OCI-LY1 (cell line): ENCODE measurements around the gene STK32C.

Experiments used
- H2AFZ ChIP-seq: fragments of 200-600 bp; sonication (generic), shearing (Covaris generic); 2 replicates; pipeline ENCODE4 v1.6.0; 2014; ENCODE audit warnings: antibody characterized with exemption, mild to moderate bottlenecking, low read length
- H3F3A ChIP-seq: fragments of 200-600 bp; sonication (generic), shearing (Covaris generic); 2 replicates; pipeline ENCODE4 v1.6.0; 2014; ENCODE audit warnings: mild to moderate bottlenecking, antibody characterized with exemption, low read length, moderate library complexity; ENCODE audit not compliant: insufficient read depth
- H3K27ac ChIP-seq: fragments of 200-600 bp; sonication (generic); 2 replicates; pipeline ENCODE4 v1.5.1; 2014; ENCODE audit warnings: low read length, mixed run types, mild to moderate bottlenecking, low read depth; ENCODE audit not compliant: poor library complexity, severe bottlenecking
- H3K27me3 ChIP-seq: fragments of 200-600 bp; sonication (generic); 2 replicates; pipeline ENCODE4 v1.6.0; 2014; ENCODE audit warnings: antibody characterized with exemption, mild to moderate bottlenecking, low read length, moderate library complexity; ENCODE audit not compliant: insufficient read depth
- H3K36me3 ChIP-seq: fragments of 200-600 bp; sonication (generic); 2 replicates; pipeline ENCODE4 v1.6.1; 2014; ENCODE audit warnings: mild to moderate bottlenecking, antibody characterized with exemption, low read length, moderate library complexity, mixed read lengths; ENCODE audit not compliant: insufficient read depth
- H3K4me1 ChIP-seq: fragments of 200-600 bp; sonication (generic); 2 replicates; pipeline ENCODE4 v1.5.1; 2014; ENCODE audit warnings: mild to moderate bottlenecking, low read length, moderate library complexity; ENCODE audit not compliant: insufficient read depth, severe bottlenecking
- H3K4me2 ChIP-seq: fragments of 200-600 bp; sonication (generic), shearing (Covaris generic); 2 replicates; pipeline ENCODE4 v1.6.1; 2014; ENCODE audit warnings: low read length
- H3K4me3 ChIP-seq: fragments of 200-600 bp; sonication (generic); 2 replicates; pipeline ENCODE4 v1.5.1; 2014; ENCODE audit warnings: low read length, low read depth, mild to moderate bottlenecking, mixed read lengths; ENCODE audit not compliant: poor library complexity, severe bottlenecking
- H3K79me2 ChIP-seq: fragments of 200-600 bp; shearing (Covaris generic); 2 replicates; pipeline ENCODE4 v1.6.1; 2016; ENCODE audit warnings: mixed run types, low read length, mixed read lengths; ENCODE audit not compliant: insufficient read depth
- H3K9ac ChIP-seq: fragments of 200-600 bp; sonication (generic), shearing (Covaris generic); 2 replicates; pipeline ENCODE4 v1.6.1; 2014; ENCODE audit warnings: mild to moderate bottlenecking, low read length, mixed read lengths
- H3K9me2 ChIP-seq: fragments of 200-600 bp; sonication (generic), shearing (Covaris generic); 2 replicates; pipeline ENCODE4 v1.6.1; 2014; ENCODE audit warnings: low read depth, mild to moderate bottlenecking, low read length, mixed read lengths
- H3K9me3 ChIP-seq: fragments of 200-600 bp; shearing (Covaris generic); 2 replicates; pipeline ENCODE4 v1.6.1; 2014; ENCODE audit warnings: low read length, mixed read lengths
- H4K20me1 ChIP-seq: fragments of 200-600 bp; sonication (generic), shearing (Covaris generic); 2 replicates; pipeline ENCODE4 v1.6.0; 2016; ENCODE audit warnings: mild to moderate bottlenecking, low read length; ENCODE audit not compliant: insufficient read depth
- EZH2 ChIP-seq: fragments of 200-600 bp; sonication (generic), shearing (Covaris generic); IDR thresholded peaks from 2 replicates; pipeline ENCODE4 v1.8.0; 2017; ENCODE audit warnings: borderline replicate concordance, mixed run types, mild to moderate bottlenecking, antibody characterized with exemption, low read length, moderate library complexity, mixed read lengths
- TF ChIP-seq, protein P1 (sequence below): fragments of 200-600 bp; sonication (generic), shearing (Covaris generic); IDR thresholded peaks from 2 replicates; pipeline ENCODE4 v1.5.1; 2017; ENCODE audit warnings: mild to moderate bottlenecking, antibody characterized with exemption, low read length, moderate library complexity, mixed read lengths

The STK32C gene

DNA sequence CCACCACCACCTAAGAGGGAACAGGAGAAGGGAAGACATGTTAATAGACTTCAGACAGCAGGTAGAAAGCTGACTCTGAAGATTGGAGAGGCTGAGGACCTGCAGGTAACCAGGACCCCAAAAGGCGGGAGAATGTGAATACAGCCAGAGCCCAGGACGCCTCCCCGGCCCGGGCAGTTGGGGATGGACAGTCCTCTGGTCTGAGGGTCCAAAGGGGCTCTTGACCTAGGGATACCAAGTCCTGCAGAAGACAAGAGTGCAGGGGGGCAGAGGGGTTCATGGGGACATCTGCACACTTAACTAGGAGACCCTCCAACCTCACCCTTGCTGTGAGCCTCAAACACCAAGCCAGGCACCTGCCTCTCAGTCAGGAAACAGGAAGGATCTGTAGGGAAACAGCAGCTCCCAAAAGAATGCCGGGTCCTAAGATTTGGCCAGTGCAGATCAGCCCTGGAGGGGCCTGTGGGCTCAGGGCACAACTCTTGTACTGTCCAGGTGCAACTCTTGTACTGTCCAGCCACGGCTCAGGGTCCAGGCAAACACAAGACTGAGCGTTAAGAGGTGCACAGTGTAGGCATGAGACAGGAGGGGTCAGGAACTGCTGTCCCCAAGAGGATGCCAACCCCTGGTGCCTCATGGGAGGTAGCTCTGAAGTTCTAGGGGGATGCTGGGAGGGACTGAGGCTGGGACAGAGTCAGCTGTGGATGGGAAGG lies 2.3 kb upstream of the STK32C start:
- Histone ChIP-seq H3K4me1 (no peaks in the 10 kb centered on the region), H3K4me2 (no peak overlapping the region), H3F3A (no peaks in the 10 kb centered on the region), H3K4me3 (no peak overlapping the region), H3K79me2 (no peaks in the 10 kb centered on the region), H3K27ac (no peak overlapping the region), H3K36me3 (no peaks in the 10 kb centered on the region), H3K9me2 (no peaks in the 10 kb centered on the region), H3K9me3 (no peaks in the 10 kb centered on the region), H4K20me1 (no peaks in the 10 kb centered on the region), H3K9ac (no peak overlapping the region), H2AFZ (no peak overlapping the region), H3K27me3 (no peaks in the 10 kb centered on the region)
- no peak for TF ChIP-seq EZH2
- TF ChIP-seq, protein P1, sequence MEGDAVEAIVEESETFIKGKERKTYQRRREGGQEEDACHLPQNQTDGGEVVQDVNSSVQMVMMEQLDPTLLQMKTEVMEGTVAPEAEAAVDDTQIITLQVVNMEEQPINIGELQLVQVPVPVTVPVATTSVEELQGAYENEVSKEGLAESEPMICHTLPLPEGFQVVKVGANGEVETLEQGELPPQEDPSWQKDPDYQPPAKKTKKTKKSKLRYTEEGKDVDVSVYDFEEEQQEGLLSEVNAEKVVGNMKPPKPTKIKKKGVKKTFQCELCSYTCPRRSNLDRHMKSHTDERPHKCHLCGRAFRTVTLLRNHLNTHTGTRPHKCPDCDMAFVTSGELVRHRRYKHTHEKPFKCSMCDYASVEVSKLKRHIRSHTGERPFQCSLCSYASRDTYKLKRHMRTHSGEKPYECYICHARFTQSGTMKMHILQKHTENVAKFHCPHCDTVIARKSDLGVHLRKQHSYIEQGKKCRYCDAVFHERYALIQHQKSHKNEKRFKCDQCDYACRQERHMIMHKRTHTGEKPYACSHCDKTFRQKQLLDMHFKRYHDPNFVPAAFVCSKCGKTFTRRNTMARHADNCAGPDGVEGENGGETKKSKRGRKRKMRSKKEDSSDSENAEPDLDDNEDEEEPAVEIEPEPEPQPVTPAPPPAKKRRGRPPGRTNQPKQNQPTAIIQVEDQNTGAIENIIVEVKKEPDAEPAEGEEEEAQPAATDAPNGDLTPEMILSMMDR = no peak

DNA sequence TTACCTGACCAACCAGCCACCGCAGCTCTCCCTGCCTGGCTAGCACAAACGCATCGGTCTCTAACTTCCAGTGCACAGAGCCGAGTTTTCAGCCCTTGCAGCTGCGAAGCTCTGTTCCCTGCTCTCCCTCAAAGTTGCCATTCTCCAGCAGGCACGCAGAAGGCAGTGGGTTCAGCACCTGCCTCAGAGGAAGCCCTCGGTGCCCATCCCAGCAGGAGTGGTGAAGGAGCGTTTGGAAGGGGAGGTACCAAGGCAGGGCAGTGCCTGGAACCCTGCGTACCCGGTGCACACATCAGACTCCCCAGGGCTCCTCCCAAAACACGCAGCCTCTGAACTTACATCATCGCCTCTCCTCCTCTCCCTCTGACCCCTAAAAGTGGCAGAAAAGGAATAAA lies 1.7 kb upstream of the STK32C start:
- Histone ChIP-seq H3K9me3 (no peaks in the 10 kb centered on the region), H3K4me1 (no peaks in the 10 kb centered on the region), H3K4me2 (no peak overlapping the region), H3K36me3 (no peaks in the 10 kb centered on the region), H3K9ac (no peak overlapping the region), H3K79me2 (no peaks in the 10 kb centered on the region), H3K9me2 (no peaks in the 10 kb centered on the region), H4K20me1 (no peaks in the 10 kb centered on the region), H2AFZ (no peak overlapping the region), H3F3A (no peaks in the 10 kb centered on the region), H3K27me3 (no peaks in the 10 kb centered on the region), H3K4me3 (no peak overlapping the region), H3K27ac (no peak overlapping the region)
- no peak for TF ChIP-seq EZH2
- TF ChIP-seq, protein P1 = no peak

DNA sequence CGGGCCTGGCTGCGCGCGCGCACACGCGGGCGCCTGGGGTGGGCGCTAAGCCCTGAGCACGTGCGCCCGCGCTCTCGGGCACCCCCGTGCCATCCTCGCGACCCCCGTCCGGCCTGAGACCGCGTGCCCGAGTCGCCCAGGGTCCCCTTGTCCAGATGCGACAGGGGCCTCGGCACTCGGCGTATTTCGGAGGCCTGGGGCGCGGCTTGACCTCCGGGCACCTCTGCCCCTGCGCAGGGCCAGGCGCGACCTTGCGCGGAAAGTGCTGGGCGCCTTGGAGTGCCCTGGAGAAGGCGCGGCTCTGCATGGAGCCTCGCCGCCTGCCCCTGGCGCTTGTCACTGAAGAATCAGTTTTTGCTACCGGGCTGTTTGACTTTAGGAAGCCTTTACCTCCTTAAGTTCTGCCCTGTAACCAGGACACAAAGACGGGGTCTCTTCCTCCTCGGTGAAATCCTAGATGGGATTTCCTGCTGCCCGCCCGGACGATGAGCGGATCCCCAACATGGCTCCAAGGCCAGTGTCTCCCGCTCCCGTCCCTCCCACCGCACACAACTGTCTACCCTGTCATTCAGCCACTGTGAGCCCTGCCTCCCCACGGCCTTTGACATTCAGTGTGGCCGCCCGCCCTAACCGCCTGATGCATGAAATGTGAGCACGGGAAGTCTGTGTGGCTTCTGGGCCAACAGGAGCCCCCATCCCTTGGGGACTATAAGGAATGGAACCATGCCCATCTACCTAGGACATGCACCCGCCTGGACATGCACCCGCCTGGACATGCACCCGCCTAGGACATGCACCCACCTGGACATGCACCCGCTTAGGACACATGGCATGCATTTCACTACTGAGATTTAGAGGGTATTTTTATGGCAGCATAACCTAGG lies 1.1 kb upstream of the STK32C start:
- H3K27ac ChIP-seq = no peak overlapping the region
- H3K9ac ChIP-seq = no peak overlapping the region
- H3K27me3 ChIP-seq = no peaks in the 10 kb centered on the region
- H2AFZ ChIP-seq = no peak overlapping the region
- no peaks in the 10 kb centered on the region for H3K9me2 ChIP-seq
- no peaks in the 10 kb centered on the region for H3F3A ChIP-seq
- no peaks in the 10 kb centered on the region for H4K20me1 ChIP-seq
- no peak overlapping the region for H3K4me3 ChIP-seq
- no peaks in the 10 kb centered on the region for H3K9me3 ChIP-seq
- H3K4me2 ChIP-seq = no peak overlapping the region
- TF ChIP-seq, protein P1 = no peak
- no peak for TF ChIP-seq EZH2
- H3K4me1 ChIP-seq = no peaks in the 10 kb centered on the region
- no peaks in the 10 kb centered on the region for H3K36me3 ChIP-seq
- no peaks in the 10 kb centered on the region for H3K79me2 ChIP-seq
